HEK293 (cell line): ENCODE measurements around the gene DDX20.
A peak's percentile ranks its signal among the peaks of the same experiment; 100 is the strongest.

Experiments used
- MEIS1 ChIP-seq: sonication (generic); formaldehyde crosslinking; IDR thresholded peaks from 2 replicates; pipeline ENCODE4 v1.8.1; 2022; ENCODE audit warnings: missing genetic modification reagents, mild to moderate bottlenecking, borderline replicate concordance
- REPIN1 ChIP-seq: fragments of 450-650 bp; formaldehyde crosslinking; IDR thresholded peaks from 2 replicates; pipeline ENCODE4 v1.5.1; 2017; ENCODE audit warnings: missing biosample characterization, missing genetic modification characterization, low read depth
- TCF7L2 ChIP-seq: IDR thresholded peaks from 2 replicates; pipeline ENCODE4 v1.6.1; 2011; ENCODE audit warnings: low read depth, mild to moderate bottlenecking, inconsistent platforms, low read length, moderate library complexity, borderline replicate concordance
- YY2 ChIP-seq: fragments of 450-650 bp; formaldehyde crosslinking; IDR thresholded peaks from 2 replicates; pipeline ENCODE4 v1.5.1; 2016; ENCODE audit warnings: missing biosample characterization, missing genetic modification characterization
- ZBTB8A ChIP-seq: fragments of 450-650 bp; formaldehyde crosslinking; IDR thresholded peaks from 2 replicates; pipeline ENCODE4 v1.5.1; 2016; ENCODE audit warnings: missing biosample characterization, missing genetic modification characterization
- ZNF138 ChIP-seq: fragments of 450-650 bp; formaldehyde crosslinking; IDR thresholded peaks from 2 replicates; pipeline ENCODE4 v1.5.1; 2016; ENCODE audit warnings: missing biosample characterization, missing genetic modification characterization, borderline replicate concordance
- ZNF426 ChIP-seq: fragments of 450-650 bp; formaldehyde crosslinking; IDR thresholded peaks from 2 replicates; pipeline ENCODE4 v1.5.1; 2017; ENCODE audit warnings: missing biosample characterization, missing genetic modification characterization, mild to moderate bottlenecking, inconsistent platforms, moderate library complexity
- ZNF433 ChIP-seq: fragments of 450-650 bp; formaldehyde crosslinking; IDR thresholded peaks from 2 replicates; pipeline ENCODE4 v1.5.1; 2016; ENCODE audit warnings: missing biosample characterization, missing genetic modification characterization, low read depth
- ZNF521 ChIP-seq: fragments of 450-650 bp; formaldehyde crosslinking; IDR thresholded peaks from 2 replicates; pipeline ENCODE4 v1.5.1; 2017; ENCODE audit warnings: missing biosample characterization, mild to moderate bottlenecking, missing genetic modification characterization
- ZNF544 ChIP-seq: fragments of 450-650 bp; formaldehyde crosslinking; IDR thresholded peaks from 2 replicates; pipeline ENCODE4 v1.5.0; 2017; ENCODE audit warnings: missing biosample characterization, missing genetic modification characterization
- ZNF555 ChIP-seq: fragments of 450-650 bp; formaldehyde crosslinking; conservative IDR thresholded peaks from 2 replicates; pipeline ENCODE4 v1.5.1; 2017; ENCODE audit warnings: missing biosample characterization, mild to moderate bottlenecking, missing genetic modification characterization, inconsistent platforms
- ZNF561 ChIP-seq: fragments of 450-650 bp; IDR thresholded peaks from 2 replicates; pipeline ENCODE4 v1.5.1; 2018; ENCODE audit warnings: missing biosample characterization, missing genetic modification characterization, borderline replicate concordance
- ZNF571 ChIP-seq: fragments of 450-650 bp; formaldehyde crosslinking; IDR thresholded peaks from 2 replicates; pipeline ENCODE4 v1.5.0; 2017; ENCODE audit warnings: missing biosample characterization, missing genetic modification characterization
- ZNF654 ChIP-seq: fragments of 450-650 bp; formaldehyde crosslinking; IDR thresholded peaks from 2 replicates; pipeline ENCODE4 v1.5.1; 2016; ENCODE audit warnings: low read depth, missing biosample characterization, missing genetic modification characterization
- ZNF747 ChIP-seq: fragments of 450-650 bp; formaldehyde crosslinking; IDR thresholded peaks from 2 replicates; pipeline ENCODE4 v1.5.1; 2016; ENCODE audit warnings: missing biosample characterization, missing genetic modification characterization
- ZNF830 ChIP-seq: fragments of 450-650 bp; IDR thresholded peaks from 2 replicates; pipeline ENCODE4 v1.5.0; 2018; ENCODE audit warnings: missing biosample characterization, missing genetic modification characterization, low read depth, mild to moderate bottlenecking, moderate library complexity
- ZSCAN23 ChIP-seq: fragments of 450-650 bp; formaldehyde crosslinking; IDR thresholded peaks from 2 replicates; pipeline ENCODE4 v1.5.1; 2016; ENCODE audit warnings: missing biosample characterization, missing genetic modification characterization
- TF ChIP-seq, protein P1 (sequence below): fragments of 450-650 bp; formaldehyde crosslinking; IDR thresholded peaks from 2 replicates; pipeline ENCODE4 v1.5.1; 2016; ENCODE audit warnings: missing biosample characterization, missing genetic modification characterization
- TF ChIP-seq, protein P2 (sequence below): fragments of 450-650 bp; IDR thresholded peaks from 2 replicates; pipeline ENCODE4 v1.5.1; 2018; ENCODE audit warnings: missing biosample characterization, missing genetic modification characterization
- TF ChIP-seq, protein P3 (sequence below): IDR thresholded peaks from 2 replicates; pipeline ENCODE4 v1.6.1; 2011; ENCODE audit warnings: mild to moderate bottlenecking, low read depth, low read length, borderline replicate concordance
- TF ChIP-seq, protein P4 (sequence below): fragments of 450-650 bp; IDR thresholded peaks from 2 replicates; pipeline ENCODE4 v1.5.1; 2018; ENCODE audit warnings: missing biosample characterization, mild to moderate bottlenecking, missing genetic modification characterization
- TF ChIP-seq, protein P5 (sequence below): fragments of 450-650 bp; formaldehyde crosslinking; IDR thresholded peaks from 2 replicates; pipeline ENCODE4 v1.5.1; 2016; ENCODE audit warnings: missing biosample characterization, missing genetic modification characterization
- TF ChIP-seq, protein P6 (sequence below): fragments of 450-650 bp; formaldehyde crosslinking; IDR thresholded peaks from 2 replicates; pipeline ENCODE4 v1.5.1; 2017; ENCODE audit warnings: missing biosample characterization, missing genetic modification characterization
- TF ChIP-seq, protein P7 (sequence below): fragments of 450-650 bp; formaldehyde crosslinking; IDR thresholded peaks from 2 replicates; pipeline ENCODE4 v1.5.1; 2016; ENCODE audit warnings: missing biosample characterization, missing genetic modification characterization, low read depth
- TF ChIP-seq, protein P8 (sequence below): fragments of 450-650 bp; formaldehyde crosslinking; IDR thresholded peaks from 2 replicates; pipeline ENCODE4 v1.5.1; 2017; ENCODE audit warnings: missing biosample characterization, missing genetic modification characterization

The DDX20 gene

DNA sequence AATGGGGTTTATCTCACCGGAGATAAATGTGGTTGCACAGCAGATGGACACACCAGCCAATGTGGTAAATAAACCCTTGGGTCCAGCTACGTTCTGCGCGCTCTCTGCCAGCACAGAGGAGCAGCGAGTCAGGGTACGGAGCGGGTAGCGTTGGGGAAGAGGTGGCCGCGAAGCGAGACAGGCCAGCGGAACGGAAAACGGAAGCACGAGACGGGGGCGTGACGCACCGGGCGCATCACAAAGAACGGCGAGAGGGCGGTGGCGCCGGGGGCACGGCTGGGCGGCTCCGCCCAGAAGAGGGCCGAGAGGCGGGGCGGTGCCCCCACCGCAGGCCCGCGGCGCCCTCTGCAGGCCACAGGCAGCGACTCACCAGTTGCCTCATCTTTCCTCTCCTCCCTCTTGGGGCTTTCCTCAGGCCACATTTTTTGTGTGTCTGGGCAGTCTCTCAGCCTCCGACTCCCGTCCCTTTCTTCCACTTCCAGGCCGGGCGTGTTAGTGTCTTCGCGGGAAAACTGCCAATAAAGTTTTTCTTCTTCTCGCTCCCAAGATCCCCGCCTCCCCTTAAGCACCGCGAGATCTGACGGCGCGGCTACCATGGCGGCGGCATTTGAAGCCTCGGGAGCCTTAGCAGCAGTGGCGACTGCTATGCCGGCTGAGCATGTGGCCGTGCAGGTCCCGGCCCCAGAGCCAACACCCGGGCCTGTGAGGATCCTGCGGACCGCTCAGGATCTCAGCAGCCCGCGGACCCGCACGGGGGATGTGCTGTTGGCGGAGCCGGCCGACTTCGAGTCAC, at the start of gene DDX20 (continued):
- TF ChIP-seq, protein P1, sequence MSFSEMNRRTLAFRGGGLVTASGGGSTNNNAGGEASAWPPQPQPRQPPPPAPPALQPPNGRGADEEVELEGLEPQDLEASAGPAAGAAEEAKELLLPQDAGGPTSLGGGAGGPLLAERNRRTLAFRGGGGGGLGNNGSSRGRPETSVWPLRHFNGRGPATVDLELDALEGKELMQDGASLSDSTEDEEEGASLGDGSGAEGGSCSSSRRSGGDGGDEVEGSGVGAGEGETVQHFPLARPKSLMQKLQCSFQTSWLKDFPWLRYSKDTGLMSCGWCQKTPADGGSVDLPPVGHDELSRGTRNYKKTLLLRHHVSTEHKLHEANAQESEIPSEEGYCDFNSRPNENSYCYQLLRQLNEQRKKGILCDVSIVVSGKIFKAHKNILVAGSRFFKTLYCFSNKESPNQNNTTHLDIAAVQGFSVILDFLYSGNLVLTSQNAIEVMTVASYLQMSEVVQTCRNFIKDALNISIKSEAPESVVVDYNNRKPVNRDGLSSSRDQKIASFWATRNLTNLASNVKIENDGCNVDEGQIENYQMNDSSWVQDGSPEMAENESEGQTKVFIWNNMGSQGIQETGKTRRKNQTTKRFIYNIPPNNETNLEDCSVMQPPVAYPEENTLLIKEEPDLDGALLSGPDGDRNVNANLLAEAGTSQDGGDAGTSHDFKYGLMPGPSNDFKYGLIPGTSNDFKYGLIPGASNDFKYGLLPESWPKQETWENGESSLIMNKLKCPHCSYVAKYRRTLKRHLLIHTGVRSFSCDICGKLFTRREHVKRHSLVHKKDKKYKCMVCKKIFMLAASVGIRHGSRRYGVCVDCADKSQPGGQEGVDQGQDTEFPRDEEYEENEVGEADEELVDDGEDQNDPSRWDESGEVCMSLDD (tag by site-specific recombination) = no peak
- TF ChIP-seq ZNF571 (tag by site-specific recombination) (no peak), TCF7L2 (no peak; the same call in 1 of the 2 replicates), ZNF561 (peak; percentile 93), ZNF433 (tag by site-specific recombination) (no peak), ZNF654 (tag by site-specific recombination) (peak; percentile 62), ZNF544 (no peak), YY2 (tag by site-specific recombination) (peak; percentile 93), REPIN1 (tag by site-specific recombination) (no peak), ZNF555 (tag by site-specific recombination) (no peak), ZNF426 (tag by site-specific recombination) (no peak), ZBTB8A (tag by site-specific recombination) (peak; percentile 100), ZNF138 (tag by site-specific recombination) (no peak), ZNF830 (no peak), ZNF521 (tag by site-specific recombination) (no peak), ZNF747 (no peak), MEIS1 (CRISPR knock-in tag) (no peak), ZSCAN23 (peak; percentile 64; the same call in 1 of the 2 replicates)
- TF ChIP-seq, protein P2, sequence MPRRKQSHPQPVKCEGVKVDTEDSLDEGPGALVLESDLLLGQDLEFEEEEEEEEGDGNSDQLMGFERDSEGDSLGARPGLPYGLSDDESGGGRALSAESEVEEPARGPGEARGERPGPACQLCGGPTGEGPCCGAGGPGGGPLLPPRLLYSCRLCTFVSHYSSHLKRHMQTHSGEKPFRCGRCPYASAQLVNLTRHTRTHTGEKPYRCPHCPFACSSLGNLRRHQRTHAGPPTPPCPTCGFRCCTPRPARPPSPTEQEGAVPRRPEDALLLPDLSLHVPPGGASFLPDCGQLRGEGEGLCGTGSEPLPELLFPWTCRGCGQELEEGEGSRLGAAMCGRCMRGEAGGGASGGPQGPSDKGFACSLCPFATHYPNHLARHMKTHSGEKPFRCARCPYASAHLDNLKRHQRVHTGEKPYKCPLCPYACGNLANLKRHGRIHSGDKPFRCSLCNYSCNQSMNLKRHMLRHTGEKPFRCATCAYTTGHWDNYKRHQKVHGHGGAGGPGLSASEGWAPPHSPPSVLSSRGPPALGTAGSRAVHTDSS = peak; percentile 49; the same call in 1 of the 2 replicates
- TF ChIP-seq, protein P3, sequence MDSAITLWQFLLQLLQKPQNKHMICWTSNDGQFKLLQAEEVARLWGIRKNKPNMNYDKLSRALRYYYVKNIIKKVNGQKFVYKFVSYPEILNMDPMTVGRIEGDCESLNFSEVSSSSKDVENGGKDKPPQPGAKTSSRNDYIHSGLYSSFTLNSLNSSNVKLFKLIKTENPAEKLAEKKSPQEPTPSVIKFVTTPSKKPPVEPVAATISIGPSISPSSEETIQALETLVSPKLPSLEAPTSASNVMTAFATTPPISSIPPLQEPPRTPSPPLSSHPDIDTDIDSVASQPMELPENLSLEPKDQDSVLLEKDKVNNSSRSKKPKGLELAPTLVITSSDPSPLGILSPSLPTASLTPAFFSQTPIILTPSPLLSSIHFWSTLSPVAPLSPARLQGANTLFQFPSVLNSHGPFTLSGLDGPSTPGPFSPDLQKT = no peak
- TF ChIP-seq, protein P4, sequence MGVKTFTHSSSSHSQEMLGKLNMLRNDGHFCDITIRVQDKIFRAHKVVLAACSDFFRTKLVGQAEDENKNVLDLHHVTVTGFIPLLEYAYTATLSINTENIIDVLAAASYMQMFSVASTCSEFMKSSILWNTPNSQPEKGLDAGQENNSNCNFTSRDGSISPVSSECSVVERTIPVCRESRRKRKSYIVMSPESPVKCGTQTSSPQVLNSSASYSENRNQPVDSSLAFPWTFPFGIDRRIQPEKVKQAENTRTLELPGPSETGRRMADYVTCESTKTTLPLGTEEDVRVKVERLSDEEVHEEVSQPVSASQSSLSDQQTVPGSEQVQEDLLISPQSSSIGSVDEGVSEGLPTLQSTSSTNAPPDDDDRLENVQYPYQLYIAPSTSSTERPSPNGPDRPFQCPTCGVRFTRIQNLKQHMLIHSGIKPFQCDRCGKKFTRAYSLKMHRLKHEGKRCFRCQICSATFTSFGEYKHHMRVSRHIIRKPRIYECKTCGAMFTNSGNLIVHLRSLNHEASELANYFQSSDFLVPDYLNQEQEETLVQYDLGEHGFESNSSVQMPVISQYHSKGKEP (tag by site-specific recombination) = peak; percentile 69; the same call in 1 of the 2 replicates
- TF ChIP-seq, protein P5, sequence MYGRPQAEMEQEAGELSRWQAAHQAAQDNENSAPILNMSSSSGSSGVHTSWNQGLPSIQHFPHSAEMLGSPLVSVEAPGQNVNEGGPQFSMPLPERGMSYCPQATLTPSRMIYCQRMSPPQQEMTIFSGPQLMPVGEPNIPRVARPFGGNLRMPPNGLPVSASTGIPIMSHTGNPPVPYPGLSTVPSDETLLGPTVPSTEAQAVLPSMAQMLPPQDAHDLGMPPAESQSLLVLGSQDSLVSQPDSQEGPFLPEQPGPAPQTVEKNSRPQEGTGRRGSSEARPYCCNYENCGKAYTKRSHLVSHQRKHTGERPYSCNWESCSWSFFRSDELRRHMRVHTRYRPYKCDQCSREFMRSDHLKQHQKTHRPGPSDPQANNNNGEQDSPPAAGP (tag by site-specific recombination) = peak; percentile 98
- TF ChIP-seq, protein P6, sequence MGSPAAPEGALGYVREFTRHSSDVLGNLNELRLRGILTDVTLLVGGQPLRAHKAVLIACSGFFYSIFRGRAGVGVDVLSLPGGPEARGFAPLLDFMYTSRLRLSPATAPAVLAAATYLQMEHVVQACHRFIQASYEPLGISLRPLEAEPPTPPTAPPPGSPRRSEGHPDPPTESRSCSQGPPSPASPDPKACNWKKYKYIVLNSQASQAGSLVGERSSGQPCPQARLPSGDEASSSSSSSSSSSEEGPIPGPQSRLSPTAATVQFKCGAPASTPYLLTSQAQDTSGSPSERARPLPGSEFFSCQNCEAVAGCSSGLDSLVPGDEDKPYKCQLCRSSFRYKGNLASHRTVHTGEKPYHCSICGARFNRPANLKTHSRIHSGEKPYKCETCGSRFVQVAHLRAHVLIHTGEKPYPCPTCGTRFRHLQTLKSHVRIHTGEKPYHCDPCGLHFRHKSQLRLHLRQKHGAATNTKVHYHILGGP (tag by site-specific recombination) = no peak
- TF ChIP-seq, protein P7, sequence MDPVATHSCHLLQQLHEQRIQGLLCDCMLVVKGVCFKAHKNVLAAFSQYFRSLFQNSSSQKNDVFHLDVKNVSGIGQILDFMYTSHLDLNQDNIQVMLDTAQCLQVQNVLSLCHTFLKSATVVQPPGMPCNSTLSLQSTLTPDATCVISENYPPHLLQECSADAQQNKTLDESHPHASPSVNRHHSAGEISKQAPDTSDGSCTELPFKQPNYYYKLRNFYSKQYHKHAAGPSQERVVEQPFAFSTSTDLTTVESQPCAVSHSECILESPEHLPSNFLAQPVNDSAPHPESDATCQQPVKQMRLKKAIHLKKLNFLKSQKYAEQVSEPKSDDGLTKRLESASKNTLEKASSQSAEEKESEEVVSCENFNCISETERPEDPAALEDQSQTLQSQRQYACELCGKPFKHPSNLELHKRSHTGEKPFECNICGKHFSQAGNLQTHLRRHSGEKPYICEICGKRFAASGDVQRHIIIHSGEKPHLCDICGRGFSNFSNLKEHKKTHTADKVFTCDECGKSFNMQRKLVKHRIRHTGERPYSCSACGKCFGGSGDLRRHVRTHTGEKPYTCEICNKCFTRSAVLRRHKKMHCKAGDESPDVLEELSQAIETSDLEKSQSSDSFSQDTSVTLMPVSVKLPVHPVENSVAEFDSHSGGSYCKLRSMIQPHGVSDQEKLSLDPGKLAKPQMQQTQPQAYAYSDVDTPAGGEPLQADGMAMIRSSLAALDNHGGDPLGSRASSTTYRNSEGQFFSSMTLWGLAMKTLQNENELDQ = peak; percentile 28; the same call in 1 of the 2 replicates
- TF ChIP-seq, protein P8, sequence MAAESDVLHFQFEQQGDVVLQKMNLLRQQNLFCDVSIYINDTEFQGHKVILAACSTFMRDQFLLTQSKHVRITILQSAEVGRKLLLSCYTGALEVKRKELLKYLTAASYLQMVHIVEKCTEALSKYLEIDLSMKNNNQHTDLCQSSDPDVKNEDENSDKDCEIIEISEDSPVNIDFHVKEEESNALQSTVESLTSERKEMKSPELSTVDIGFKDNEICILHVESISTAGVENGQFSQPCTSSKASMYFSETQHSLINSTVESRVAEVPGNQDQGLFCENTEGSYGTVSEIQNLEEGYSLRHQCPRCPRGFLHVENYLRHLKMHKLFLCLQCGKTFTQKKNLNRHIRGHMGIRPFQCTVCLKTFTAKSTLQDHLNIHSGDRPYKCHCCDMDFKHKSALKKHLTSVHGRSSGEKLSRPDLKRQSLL (tag by site-specific recombination) = no peak; the same call in 1 of the 2 replicates
